HL-60 (cell line): ENCODE results near the gene IL4.

Source experiments
- DNase-seq, 2 experiments: peaks; one replicate each; pipeline ENCODE4 v3.0.0-alpha.2; 2010 to 2020; ENCODE audit warnings: low read depth in 1 of 2, low spot score in 1 of 2
- H3K27ac ChIP-seq: fragments of 250-450 bp; sonication (Bioruptor Pico); replicated peaks from 2 replicates; pipeline ENCODE4 v1.5.1; 2020; ENCODE audit warnings: mild to moderate bottlenecking, moderate library complexity
- H3K27me3 ChIP-seq: fragments of 250-450 bp; sonication (Bioruptor Pico); 2 replicates; pipeline ENCODE4 v1.5.1; 2021; ENCODE audit warnings: mild to moderate bottlenecking, moderate library complexity; ENCODE audit not compliant: insufficient read depth, poor library complexity, severe bottlenecking
- H3K4me3 ChIP-seq: replicated peaks from 2 replicates; pipeline ENCODE4 v1.5.1; 2011; ENCODE audit warnings: mild to moderate bottlenecking, control low read depth, low read length; ENCODE audit not compliant: insufficient read depth
- CTCF ChIP-seq: IDR thresholded peaks from one replicate; pipeline ENCODE4 v1.5.1; 2011; ENCODE audit warnings: low read length, control low read depth, inconsistent platforms; ENCODE audit not compliant: insufficient read depth
- GABPA ChIP-seq: IDR thresholded peaks from 2 replicates; pipeline ENCODE4 v1.6.1; 2012; ENCODE audit warnings: low read depth
- POLR2AphosphoS5 ChIP-seq: IDR thresholded peaks from 2 replicates; pipeline ENCODE4 v1.6.1; 2012; ENCODE audit warnings: low read depth
- REST ChIP-seq: IDR thresholded peaks from 2 replicates; pipeline ENCODE4 v1.6.1; 2012; ENCODE audit warnings: low read depth; ENCODE audit not compliant: insufficient replicate concordance
- SPI1 ChIP-seq: IDR thresholded peaks from 2 replicates; pipeline ENCODE4 v1.6.1; 2012; ENCODE audit warnings: low read depth, mild to moderate bottlenecking, borderline replicate concordance

The IL4 gene

GRCh38 chr5:132658381-132659302 is 15.1 kb upstream of the IL4 start:
- no peak for TF ChIP-seq REST
- no peak for TF ChIP-seq SPI1
- no peak for TF ChIP-seq GABPA
- no peak for TF ChIP-seq POLR2AphosphoS5
- no peak for TF ChIP-seq CTCF
- no peak for DNase-seq
- Histone ChIP-seq H3K27me3 (no peaks in the 10 kb centered on the region), H3K27ac (no peak overlapping the region), H3K4me3 (no peak overlapping the region)

- no peak for TF ChIP-seq SPI1
- TF ChIP-seq REST: no peak
- no peak for TF ChIP-seq CTCF
- no peak for TF ChIP-seq POLR2AphosphoS5
- TF ChIP-seq GABPA: no peak
- no peak for DNase-seq
- Histone ChIP-seq H3K27me3 (no peaks in the 10 kb centered on the region), H3K27ac (no peak overlapping the region), H3K4me3 (no peak overlapping the region)
Observed at GRCh38 chr5:132659598-132660493, 13.9 kb upstream of the IL4 start.

- DNase-seq: no peak
- H3K27ac ChIP-seq: no peak overlapping the region
- no peak for TF ChIP-seq CTCF
- TF ChIP-seq SPI1: no peak
- no peak for TF ChIP-seq GABPA
- no peak for TF ChIP-seq REST
- TF ChIP-seq POLR2AphosphoS5: no peak
- H3K4me3 ChIP-seq: no peak overlapping the region
- H3K27me3 ChIP-seq: no peaks in the 10 kb centered on the region
Observed at GRCh38 chr5:132661231-132662003, 12.4 kb upstream of the IL4 start.
